Raji (cell line): Measurements from ENCODE around the gene IRF6.

Source experiments
- POLR2A ChIP-seq: IDR thresholded peaks from 2 replicates; pipeline ENCODE4 v1.6.1; 2011; ENCODE audit warnings: low read depth, low read length, control low read depth; ENCODE audit not compliant: insufficient read depth

IRF6 gene

GRCh38 chr1:209784265-209785169 lies 21.4 kb downstream of the IRF6 start, which contains the start of gene C1orf74:
TSS of gene C1orf74 (minus strand) at chr1:209784559. CDS start at chr1:209783634, 925 bp downstream.
- peak; percentile 91 for TF ChIP-seq POLR2A

- TF ChIP-seq POLR2A = no peak
Measured at GRCh38 chr1:209783386-209783785, 22.6 kb downstream of the IRF6 start.

- TF ChIP-seq POLR2A = no peak
Measured at GRCh38 chr1:209780268-209780667, 25.7 kb downstream of the IRF6 start.

- TF ChIP-seq POLR2A = no peak
Measured at GRCh38 chr1:209778102-209778501, 27.8 kb downstream of the IRF6 start.

- no peak for TF ChIP-seq POLR2A
Measured at GRCh38 chr1:209777587-209777986, 28.4 kb downstream of the IRF6 start.

GRCh38 chr1:209775678-209776077 lies 30.3 kb downstream of the IRF6 start:
- no peak for TF ChIP-seq POLR2A

- TF ChIP-seq POLR2A = no peak
Measured at GRCh38 chr1:209774592-209774991, 31.4 kb downstream of the IRF6 start.

- no peak for TF ChIP-seq POLR2A
Measured at GRCh38 chr1:209772126-209772525, 33.8 kb downstream of the IRF6 start.

- TF ChIP-seq POLR2A = no peak
Measured at GRCh38 chr1:209770636-209771415, 35.1 kb downstream of the IRF6 start.

GRCh38 chr1:209769971-209770370 lies 36.0 kb downstream of the IRF6 start:
- no peak for TF ChIP-seq POLR2A

GRCh38 chr1:209769171-209769904 lies 36.6 kb downstream of the IRF6 start:
- no peak for TF ChIP-seq POLR2A

- TF ChIP-seq POLR2A = no peak
Measured at GRCh38 chr1:209768354-209768774, 37.6 kb downstream of the IRF6 start.

- TF ChIP-seq POLR2A = no peak
Measured at GRCh38 chr1:209767706-209768105, 38.2 kb downstream of the IRF6 start.

GRCh38 chr1:209767096-209767495 lies 38.8 kb downstream of the IRF6 start:
- TF ChIP-seq POLR2A = no peak

GRCh38 chr1:209766051-209766450 lies 39.9 kb downstream of the IRF6 start:
- TF ChIP-seq POLR2A = no peak

GRCh38 chr1:209761011-209761635 lies 44.8 kb downstream of the IRF6 start:
- TF ChIP-seq POLR2A = no peak
